GM12801 (cell line): Measurements from ENCODE around the gene AKT3.

ENCODE experiments used
- CTCF ChIP-seq: IDR thresholded peaks from one replicate; pipeline ENCODE4 v1.5.1; 2011; ENCODE audit warnings: control low read depth; ENCODE audit not compliant: insufficient read length; ENCODE audit errors: extremely low read depth

AKT3 gene

GRCh38 chr1:243580984-243581383 lies 269.1 kb downstream of the AKT3 start:
- no peak for TF ChIP-seq CTCF

DNA sequence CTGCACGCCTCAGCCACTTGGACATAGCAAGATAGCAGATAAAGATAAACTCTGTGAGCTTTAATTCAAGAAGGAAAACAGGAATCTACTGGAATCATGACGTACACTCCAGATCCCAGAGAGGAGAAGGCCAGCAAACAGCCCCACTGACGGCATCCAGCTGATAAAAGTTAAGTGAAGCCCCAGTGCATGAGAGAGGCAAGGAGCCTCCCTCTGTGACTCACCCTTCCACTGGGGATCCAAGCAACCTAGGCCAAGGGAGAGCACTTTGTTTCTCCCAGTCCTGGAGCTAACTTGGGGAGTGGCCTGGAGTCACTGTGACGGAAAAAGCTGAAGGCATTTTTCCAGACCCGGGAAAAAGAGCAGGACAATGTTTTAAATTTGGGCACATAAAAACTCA lies 270.0 kb downstream of the AKT3 start:
- no peak for TF ChIP-seq CTCF

DNA sequence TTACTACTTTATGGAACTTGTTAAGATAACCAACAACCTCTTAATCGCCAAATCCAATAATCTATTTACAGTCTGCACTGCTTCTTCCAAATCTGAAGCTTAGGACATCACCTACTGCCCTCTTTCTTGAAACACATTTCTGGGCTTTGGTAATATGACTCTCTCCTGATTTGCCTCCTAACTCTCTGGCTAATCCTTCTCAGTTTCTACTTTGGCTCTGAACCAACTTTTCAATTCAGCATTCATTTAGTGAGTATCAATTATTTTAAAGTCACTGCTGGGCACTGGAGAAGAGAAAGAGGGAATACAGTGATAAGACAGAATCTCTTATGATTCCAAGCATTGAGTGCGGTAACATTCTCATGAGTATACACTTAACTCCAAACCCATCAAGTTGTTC lies 275.0 kb downstream of the AKT3 start:
- TF ChIP-seq CTCF, result no peak

DNA sequence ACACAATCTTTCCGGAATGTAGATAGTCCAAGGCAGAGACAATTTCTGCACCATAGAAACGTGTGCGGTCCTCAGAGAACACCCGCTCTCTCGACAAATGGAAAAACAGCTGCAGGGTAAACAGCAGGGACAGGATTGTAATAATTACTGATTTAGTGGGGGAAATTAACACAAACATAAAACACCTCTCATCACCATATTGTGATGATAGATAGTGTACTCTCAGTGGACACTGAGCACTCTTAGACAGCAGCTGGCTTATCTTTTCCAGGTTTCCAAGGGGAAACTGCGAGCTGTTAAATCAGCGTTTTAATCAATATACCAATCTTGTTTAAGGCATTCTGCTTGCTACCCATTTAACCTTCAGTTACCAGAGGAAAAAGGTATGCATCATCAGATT lies 277.1 kb downstream of the AKT3 start:
- TF ChIP-seq CTCF, result no peak

- no peak for TF ChIP-seq CTCF
Measured at GRCh38 chr1:243568793-243569192, 281.2 kb downstream of the AKT3 start.

DNA sequence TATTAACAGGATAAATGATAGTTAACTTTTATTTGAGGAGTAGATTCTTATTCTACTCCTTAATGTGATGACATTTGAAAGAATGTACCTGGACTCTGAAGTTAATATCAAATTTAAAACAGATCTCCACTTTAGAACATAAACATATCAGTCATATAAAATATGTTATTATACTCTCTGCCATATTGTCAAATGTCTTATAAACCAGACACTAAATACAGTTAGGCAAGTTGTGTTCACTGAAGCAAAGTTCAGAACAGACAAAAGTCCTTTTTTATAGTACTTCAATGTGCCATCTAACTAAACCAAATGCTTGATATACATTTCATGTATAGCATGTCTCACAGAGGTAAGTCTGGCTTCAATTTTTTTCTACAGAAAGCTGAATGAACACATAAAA lies 285.2 kb downstream of the AKT3 start:
- no peak for TF ChIP-seq CTCF

- no peak for TF ChIP-seq CTCF
Measured at GRCh38 chr1:243563732-243564131, 286.3 kb downstream of the AKT3 start.

GRCh38 chr1:243562473-243562872 lies 287.6 kb downstream of the AKT3 start:
- TF ChIP-seq CTCF, result no peak
